Measurements from ENCODE around the gene GMPPA. TPM values are rescaled to one million over a fixed set of nuclear protein-coding genes. Genes with fewer than 3 reads are reported as not detected.

Gene GMPPA
- total RNA-seq, 1 donor, result 66.3 TPM

GRCh38 chr2:219533930-219534661, 35.4 kb downstream of the GMPPA start:
- no peak for DNase-seq (ENCODE audit: low read depth)
- H3K4me3 ChIP-seq (ENCODE audit: low read depth, low read length), result no peak overlapping the region
- TF ChIP-seq, protein P1, sequence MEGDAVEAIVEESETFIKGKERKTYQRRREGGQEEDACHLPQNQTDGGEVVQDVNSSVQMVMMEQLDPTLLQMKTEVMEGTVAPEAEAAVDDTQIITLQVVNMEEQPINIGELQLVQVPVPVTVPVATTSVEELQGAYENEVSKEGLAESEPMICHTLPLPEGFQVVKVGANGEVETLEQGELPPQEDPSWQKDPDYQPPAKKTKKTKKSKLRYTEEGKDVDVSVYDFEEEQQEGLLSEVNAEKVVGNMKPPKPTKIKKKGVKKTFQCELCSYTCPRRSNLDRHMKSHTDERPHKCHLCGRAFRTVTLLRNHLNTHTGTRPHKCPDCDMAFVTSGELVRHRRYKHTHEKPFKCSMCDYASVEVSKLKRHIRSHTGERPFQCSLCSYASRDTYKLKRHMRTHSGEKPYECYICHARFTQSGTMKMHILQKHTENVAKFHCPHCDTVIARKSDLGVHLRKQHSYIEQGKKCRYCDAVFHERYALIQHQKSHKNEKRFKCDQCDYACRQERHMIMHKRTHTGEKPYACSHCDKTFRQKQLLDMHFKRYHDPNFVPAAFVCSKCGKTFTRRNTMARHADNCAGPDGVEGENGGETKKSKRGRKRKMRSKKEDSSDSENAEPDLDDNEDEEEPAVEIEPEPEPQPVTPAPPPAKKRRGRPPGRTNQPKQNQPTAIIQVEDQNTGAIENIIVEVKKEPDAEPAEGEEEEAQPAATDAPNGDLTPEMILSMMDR (IDR thresholded peaks at IDR 0.05; ENCODE audit: insufficient read depth, low read length), result no peak

GRCh38 chr2:219536425-219536824, 37.7 kb downstream of the GMPPA start:
- H3K4me3 ChIP-seq (ENCODE audit: low read depth, low read length), result no peak overlapping the region
- no peak for DNase-seq (ENCODE audit: low read depth)
- TF ChIP-seq, protein P1 (IDR thresholded peaks at IDR 0.05; ENCODE audit: insufficient read depth, low read length), result no peak

DNA sequence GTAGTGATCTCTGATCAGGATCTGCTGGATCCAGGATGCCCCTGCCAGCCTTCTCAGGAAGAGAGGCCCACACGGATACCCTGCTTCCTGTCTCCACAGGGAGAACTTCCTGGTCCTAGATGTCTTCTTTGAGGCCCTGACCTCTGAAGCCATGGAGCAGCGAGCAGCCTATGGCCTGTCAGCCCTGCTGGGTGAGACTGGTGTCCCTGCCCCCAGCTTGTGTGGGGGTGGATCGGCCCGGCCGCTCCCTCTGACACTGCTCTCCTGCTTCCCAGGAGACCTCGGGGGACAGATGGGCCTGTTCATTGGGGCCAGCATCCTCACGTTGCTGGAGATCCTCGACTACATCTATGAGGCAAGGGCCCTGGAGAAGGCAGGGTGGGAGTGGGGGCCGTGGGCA, 38.3 kb downstream of the GMPPA start:
- H3K4me3 ChIP-seq (ENCODE audit: low read depth, low read length), result no peak overlapping the region
- TF ChIP-seq, protein P1 (IDR thresholded peaks at IDR 0.05; ENCODE audit: insufficient read depth, low read length), result no peak
- DNase-seq (ENCODE audit: low read depth), result no peak

DNA sequence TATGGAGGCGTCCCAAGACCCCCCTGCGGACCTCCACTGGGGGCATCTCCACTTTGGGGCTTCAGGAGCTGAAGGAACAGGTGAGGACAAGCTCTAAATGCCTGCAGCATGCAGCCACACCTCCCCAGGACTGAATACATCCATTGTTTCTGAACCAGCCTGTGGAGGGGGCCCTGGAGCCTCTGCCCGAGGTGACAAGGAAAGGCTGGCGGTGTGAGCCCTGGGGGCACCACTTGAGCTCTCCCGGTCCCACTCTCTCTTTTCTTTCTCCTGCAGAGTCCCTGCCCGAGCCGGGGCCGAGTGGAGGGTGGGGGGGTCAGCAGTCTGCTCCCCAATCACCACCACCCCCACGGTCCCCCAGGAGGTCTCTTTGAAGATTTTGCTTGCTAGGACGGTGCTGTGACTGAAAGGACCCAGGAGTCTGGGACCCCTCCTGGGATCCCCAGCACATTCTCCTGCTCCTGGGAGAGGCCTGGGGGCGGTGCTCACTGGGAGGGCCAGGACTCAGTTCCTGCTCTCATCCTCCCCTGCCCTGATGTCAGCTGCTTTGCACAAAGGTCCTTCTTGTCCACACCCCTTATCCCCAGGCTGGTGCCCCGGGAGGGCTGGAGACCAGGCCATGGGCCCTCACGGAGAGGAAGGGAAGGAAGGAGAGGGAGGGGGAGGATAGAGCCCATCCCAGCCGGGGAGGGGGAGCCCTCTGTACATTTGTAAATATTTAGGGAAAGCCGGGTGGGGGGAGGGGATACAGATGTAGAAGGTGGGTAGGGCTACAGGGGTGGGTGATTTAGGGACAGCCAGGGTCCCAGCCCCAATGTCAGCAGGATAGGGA, 39.2 kb downstream of the GMPPA start:
- no peak overlapping the region for H3K4me3 ChIP-seq (ENCODE audit: low read depth, low read length)
- DNase-seq (ENCODE audit: low read depth), result no peak
- TF ChIP-seq, protein P1 (IDR thresholded peaks at IDR 0.05; ENCODE audit: insufficient read depth, low read length), result no peak

GRCh38 chr2:219538504-219538951, 39.8 kb downstream of the GMPPA start:
- no peak overlapping the region for H3K4me3 ChIP-seq (ENCODE audit: low read depth, low read length)
- no peak for DNase-seq (ENCODE audit: low read depth)
- TF ChIP-seq, protein P1 (IDR thresholded peaks at IDR 0.05; ENCODE audit: insufficient read depth, low read length), result no peak

GRCh38 chr2:219538956-219539788, 40.5 kb downstream of the GMPPA start:
- H3K4me3 ChIP-seq (ENCODE audit: low read depth, low read length), result no peak overlapping the region
- DNase-seq (ENCODE audit: low read depth), result no peak
- TF ChIP-seq, protein P1 (IDR thresholded peaks at IDR 0.05; ENCODE audit: insufficient read depth, low read length), result no peak
